GM23338 (cell line): Measurements from ENCODE around the gene GLDC. TPM values are rescaled to one million over a fixed set of nuclear protein-coding genes. Genes with fewer than 3 reads are reported as not detected.

Experiments
- ATAC-seq: fragments of 200-7000 bp; cut with Tn5 transposase; 3 replicates; pipeline ENCODE4 v1.9.1; 2020
- DNase-seq: peaks from one replicate; pipeline ENCODE4 v3.0.0-alpha.2; 2015; ENCODE audit warnings: low spot score
- H2AFZ ChIP-seq: fragments of 200-600 bp; sonication (generic); 2 replicates; pipeline ENCODE4 v1.8.0; 2016; ENCODE audit warnings: antibody characterized with exemption, mild to moderate bottlenecking, moderate library complexity
- H3F3A ChIP-seq: fragments of 200-600 bp; sonication (generic); replicated peaks from 2 replicates; pipeline ENCODE4 v1.8.0; 2017; ENCODE audit warnings: antibody characterized with exemption, mixed run types, low read depth
- H3K27ac ChIP-seq: fragments of 200-600 bp; sonication (generic); 2 replicates; pipeline ENCODE4 v1.6.1; 2016; ENCODE audit warnings: low read depth
- H3K27me3 ChIP-seq: fragments of 200-600 bp; sonication (generic); 2 replicates; pipeline ENCODE4 v1.8.0; 2016; ENCODE audit warnings: mild to moderate bottlenecking, mixed run types, moderate library complexity; ENCODE audit not compliant: insufficient read depth
- H3K36me3 ChIP-seq: fragments of 200-600 bp; sonication (generic); 2 replicates; pipeline ENCODE4 v1.8.0; 2016; ENCODE audit warnings: mild to moderate bottlenecking; ENCODE audit not compliant: insufficient read depth
- H3K4me1 ChIP-seq: fragments of 200-600 bp; sonication (generic); 2 replicates; pipeline ENCODE4 v1.8.0; 2016; ENCODE audit warnings: mild to moderate bottlenecking, moderate library complexity; ENCODE audit not compliant: insufficient read depth
- H3K4me2 ChIP-seq: fragments of 200-600 bp; sonication (generic); 2 replicates; pipeline ENCODE4 v1.7.1; 2017; ENCODE audit warnings: mixed run types
- H3K4me3 ChIP-seq: fragments of 200-600 bp; sonication (generic); 2 replicates; pipeline ENCODE4 v1.6.1; 2016; ENCODE audit warnings: mixed run types
- H3K79me2 ChIP-seq: fragments of 200-600 bp; sonication (generic); replicated peaks from 2 replicates; pipeline ENCODE4 v1.8.0; 2017; ENCODE audit warnings: mild to moderate bottlenecking; ENCODE audit not compliant: insufficient read depth
- H3K9me2 ChIP-seq: fragments of 200-600 bp; sonication (generic); 2 replicates; pipeline ENCODE4 v1.8.0; 2017; ENCODE audit not compliant: insufficient read depth
- H4K20me1 ChIP-seq: fragments of 200-600 bp; sonication (generic); replicated peaks from 2 replicates; pipeline ENCODE4 v1.8.0; 2017; ENCODE audit warnings: mild to moderate bottlenecking; ENCODE audit not compliant: insufficient read depth
- H3K27ac Mint-ChIP-seq: 2 replicates; pipeline ENCODE4 v1.8.0; 2020; ENCODE audit warnings: inconsistent platforms, mild to moderate bottlenecking, moderate library complexity, mixed read lengths
- H3K27me3 Mint-ChIP-seq: 3 replicates; pipeline ENCODE4 v1.8.0; 2022; ENCODE audit warnings: low read depth, mild to moderate bottlenecking, moderate library complexity, mixed read lengths, inconsistent platforms; ENCODE audit not compliant: insufficient read depth, poor library complexity
- H3K36me3 Mint-ChIP-seq: 3 replicates; pipeline ENCODE4 v1.8.0; 2021; ENCODE audit warnings: low read depth, mild to moderate bottlenecking, inconsistent platforms, moderate library complexity, mixed read lengths
- H3K4me1 Mint-ChIP-seq: 3 replicates; pipeline ENCODE4 v1.8.0; 2020; ENCODE audit warnings: mild to moderate bottlenecking, inconsistent platforms, mixed read lengths
- H3K4me3 Mint-ChIP-seq: 3 replicates; pipeline ENCODE4 v1.8.0; 2021; ENCODE audit warnings: moderate library complexity, mild to moderate bottlenecking, inconsistent platforms, mixed read lengths
- H3K9me3 Mint-ChIP-seq: 3 replicates; pipeline ENCODE4 v1.8.0; 2020; ENCODE audit warnings: moderate library complexity, mild to moderate bottlenecking, inconsistent platforms, mixed read lengths
- CREB1 ChIP-seq: fragments of 250-450 bp; sonication (Bioruptor Pico); IDR thresholded peaks from 2 replicates; pipeline ENCODE4 v1.5.0; 2020; ENCODE audit warnings: low read depth, mild to moderate bottlenecking, moderate library complexity
- ETS1 ChIP-seq: IDR thresholded peaks from 2 replicates; pipeline ENCODE4 v1.6.1; 2016; ENCODE audit warnings: antibody characterized with exemption
- EZH2 ChIP-seq: fragments of 200-600 bp; sonication (generic); IDR thresholded peaks from one replicate; pipeline ENCODE4 v1.8.0; 2017; ENCODE audit warnings: antibody characterized with exemption, mild to moderate bottlenecking, low read depth; ENCODE audit not compliant: unreplicated experiment
- EZH2phosphoT487 ChIP-seq: fragments of 200-600 bp; sonication (generic); IDR thresholded peaks from one replicate; pipeline ENCODE4 v1.8.1; 2018; ENCODE audit warnings: antibody characterized with exemption; ENCODE audit not compliant: unreplicated experiment
- JUNB ChIP-seq: IDR thresholded peaks from one replicate; pipeline ENCODE4 v1.6.1; 2016; ENCODE audit warnings: antibody characterized with exemption; ENCODE audit not compliant: unreplicated experiment
- NANOG ChIP-seq: IDR thresholded peaks from 2 replicates; pipeline ENCODE4 v1.6.1; 2016; ENCODE audit warnings: antibody characterized with exemption, borderline replicate concordance
- POLR2AphosphoS5 ChIP-seq: IDR thresholded peaks from 2 replicates; pipeline ENCODE4 v1.6.1; 2016; ENCODE audit warnings: antibody characterized with exemption, low read depth
- STAT1 ChIP-seq: IDR thresholded peaks from one replicate; pipeline ENCODE4 v1.6.1; 2016; ENCODE audit warnings: antibody characterized with exemption; ENCODE audit not compliant: unreplicated experiment
- ZNF114 ChIP-seq: fragments of 250-450 bp; sonication (Bioruptor Pico); IDR thresholded peaks from 2 replicates; pipeline ENCODE4 v1.5.0; 2020; ENCODE audit warnings: mild to moderate bottlenecking, moderate library complexity
- ZNF331 ChIP-seq: fragments of 250-450 bp; sonication (Bioruptor Pico); IDR thresholded peaks from 2 replicates; pipeline ENCODE4 v1.5.0; 2020; ENCODE audit warnings: low read depth, mild to moderate bottlenecking, moderate library complexity
- polyA plus RNA-seq: library from polyadenylated mRNA; unstranded; fragments of >200 nt; fragmentation: Nextera tagmentation; extraction: Ambion mirVana; gene quantifications from 2 replicates; pipeline ENCODE4 v1.2.1, GENCODE V29; 2016
- total RNA-seq: library from RNA; depleted of rRNA; stranded (reverse); fragments of >200 nt; shearing (Covaris generic); gene quantifications from 2 replicates; pipeline ENCODE4 v1.2.3, GENCODE V29; 2014
- TF ChIP-seq, protein P1 (sequence below): IDR thresholded peaks from one replicate; pipeline ENCODE4 v1.6.1; 2018; ENCODE audit warnings: antibody characterized with exemption; ENCODE audit not compliant: unreplicated experiment
- TF ChIP-seq, protein P2 (sequence below): fragments of 250-450 bp; sonication (Bioruptor Pico); IDR thresholded peaks from 2 replicates; pipeline ENCODE4 v1.5.0; 2020; ENCODE audit warnings: mild to moderate bottlenecking, moderate library complexity
- TF ChIP-seq, protein P3 (sequence below), 2 experiments: fragments of 200-600 bp in 1 of 2; sonication (generic) in 1 of 2; conservative IDR thresholded peaks; 2 replicates each; pipeline versions ENCODE4 v1.5.1 to v1.6.1; 2016 to 2017; ENCODE audit warnings: antibody characterized with exemption in 2 of 2, low read depth in 2 of 2, mild to moderate bottlenecking in 2 of 2, moderate library complexity in 1 of 2

GLDC gene
- total and polyA plus RNA-seq, 2 experiments from 2014 or later = 63.5 to 139 TPM

DNA sequence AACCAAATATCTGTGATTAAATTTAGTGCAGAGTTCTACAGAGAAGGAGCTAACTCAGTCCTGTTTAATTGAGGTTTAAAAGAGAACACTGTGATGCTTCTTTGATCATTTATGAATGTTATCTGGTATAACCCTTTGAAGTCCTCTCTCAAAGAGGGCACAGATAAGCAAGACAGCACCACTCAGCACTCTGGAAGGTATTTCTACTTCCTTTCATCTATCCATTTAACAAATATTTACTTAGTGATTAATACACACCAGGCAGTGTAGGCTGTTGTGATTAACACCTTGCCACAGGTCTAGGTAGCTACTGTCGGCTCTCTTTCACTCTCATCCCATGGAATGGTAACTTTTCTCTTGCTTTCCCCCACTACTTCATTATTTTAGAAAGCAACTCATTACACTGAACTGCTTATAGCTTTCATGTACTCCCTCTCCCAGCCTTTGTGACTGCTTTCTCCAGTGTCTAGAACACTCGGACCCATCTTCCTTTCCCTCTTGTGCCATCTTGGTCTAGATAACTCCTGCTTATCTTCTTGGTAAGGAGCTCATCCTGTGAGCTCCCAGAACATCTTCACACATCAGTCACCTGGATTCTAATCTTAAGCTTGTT lies 54.7 kb downstream of the GLDC start:
- H3K4me1 Mint-ChIP-seq = no peaks in the 10 kb centered on the region
- peaks cover 66% of the 10 kb centered on the region for H3K36me3 Mint-ChIP-seq
- no peaks in the 10 kb centered on the region for H3K79me2 ChIP-seq
- H3K27ac Mint-ChIP-seq = no peak overlapping the region
- H2AFZ ChIP-seq = no peak overlapping the region
- no peak for ATAC-seq
- TF ChIP-seq ZNF331 (CRISPR knock-in tag) = no peak
- TF ChIP-seq ZNF114 (CRISPR knock-in tag) = no peak
- no peak for TF ChIP-seq POLR2AphosphoS5
- TF ChIP-seq, protein P1, sequence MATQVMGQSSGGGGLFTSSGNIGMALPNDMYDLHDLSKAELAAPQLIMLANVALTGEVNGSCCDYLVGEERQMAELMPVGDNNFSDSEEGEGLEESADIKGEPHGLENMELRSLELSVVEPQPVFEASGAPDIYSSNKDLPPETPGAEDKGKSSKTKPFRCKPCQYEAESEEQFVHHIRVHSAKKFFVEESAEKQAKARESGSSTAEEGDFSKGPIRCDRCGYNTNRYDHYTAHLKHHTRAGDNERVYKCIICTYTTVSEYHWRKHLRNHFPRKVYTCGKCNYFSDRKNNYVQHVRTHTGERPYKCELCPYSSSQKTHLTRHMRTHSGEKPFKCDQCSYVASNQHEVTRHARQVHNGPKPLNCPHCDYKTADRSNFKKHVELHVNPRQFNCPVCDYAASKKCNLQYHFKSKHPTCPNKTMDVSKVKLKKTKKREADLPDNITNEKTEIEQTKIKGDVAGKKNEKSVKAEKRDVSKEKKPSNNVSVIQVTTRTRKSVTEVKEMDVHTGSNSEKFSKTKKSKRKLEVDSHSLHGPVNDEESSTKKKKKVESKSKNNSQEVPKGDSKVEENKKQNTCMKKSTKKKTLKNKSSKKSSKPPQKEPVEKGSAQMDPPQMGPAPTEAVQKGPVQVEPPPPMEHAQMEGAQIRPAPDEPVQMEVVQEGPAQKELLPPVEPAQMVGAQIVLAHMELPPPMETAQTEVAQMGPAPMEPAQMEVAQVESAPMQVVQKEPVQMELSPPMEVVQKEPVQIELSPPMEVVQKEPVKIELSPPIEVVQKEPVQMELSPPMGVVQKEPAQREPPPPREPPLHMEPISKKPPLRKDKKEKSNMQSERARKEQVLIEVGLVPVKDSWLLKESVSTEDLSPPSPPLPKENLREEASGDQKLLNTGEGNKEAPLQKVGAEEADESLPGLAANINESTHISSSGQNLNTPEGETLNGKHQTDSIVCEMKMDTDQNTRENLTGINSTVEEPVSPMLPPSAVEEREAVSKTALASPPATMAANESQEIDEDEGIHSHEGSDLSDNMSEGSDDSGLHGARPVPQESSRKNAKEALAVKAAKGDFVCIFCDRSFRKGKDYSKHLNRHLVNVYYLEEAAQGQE = no peak
- TF ChIP-seq, protein P2, sequence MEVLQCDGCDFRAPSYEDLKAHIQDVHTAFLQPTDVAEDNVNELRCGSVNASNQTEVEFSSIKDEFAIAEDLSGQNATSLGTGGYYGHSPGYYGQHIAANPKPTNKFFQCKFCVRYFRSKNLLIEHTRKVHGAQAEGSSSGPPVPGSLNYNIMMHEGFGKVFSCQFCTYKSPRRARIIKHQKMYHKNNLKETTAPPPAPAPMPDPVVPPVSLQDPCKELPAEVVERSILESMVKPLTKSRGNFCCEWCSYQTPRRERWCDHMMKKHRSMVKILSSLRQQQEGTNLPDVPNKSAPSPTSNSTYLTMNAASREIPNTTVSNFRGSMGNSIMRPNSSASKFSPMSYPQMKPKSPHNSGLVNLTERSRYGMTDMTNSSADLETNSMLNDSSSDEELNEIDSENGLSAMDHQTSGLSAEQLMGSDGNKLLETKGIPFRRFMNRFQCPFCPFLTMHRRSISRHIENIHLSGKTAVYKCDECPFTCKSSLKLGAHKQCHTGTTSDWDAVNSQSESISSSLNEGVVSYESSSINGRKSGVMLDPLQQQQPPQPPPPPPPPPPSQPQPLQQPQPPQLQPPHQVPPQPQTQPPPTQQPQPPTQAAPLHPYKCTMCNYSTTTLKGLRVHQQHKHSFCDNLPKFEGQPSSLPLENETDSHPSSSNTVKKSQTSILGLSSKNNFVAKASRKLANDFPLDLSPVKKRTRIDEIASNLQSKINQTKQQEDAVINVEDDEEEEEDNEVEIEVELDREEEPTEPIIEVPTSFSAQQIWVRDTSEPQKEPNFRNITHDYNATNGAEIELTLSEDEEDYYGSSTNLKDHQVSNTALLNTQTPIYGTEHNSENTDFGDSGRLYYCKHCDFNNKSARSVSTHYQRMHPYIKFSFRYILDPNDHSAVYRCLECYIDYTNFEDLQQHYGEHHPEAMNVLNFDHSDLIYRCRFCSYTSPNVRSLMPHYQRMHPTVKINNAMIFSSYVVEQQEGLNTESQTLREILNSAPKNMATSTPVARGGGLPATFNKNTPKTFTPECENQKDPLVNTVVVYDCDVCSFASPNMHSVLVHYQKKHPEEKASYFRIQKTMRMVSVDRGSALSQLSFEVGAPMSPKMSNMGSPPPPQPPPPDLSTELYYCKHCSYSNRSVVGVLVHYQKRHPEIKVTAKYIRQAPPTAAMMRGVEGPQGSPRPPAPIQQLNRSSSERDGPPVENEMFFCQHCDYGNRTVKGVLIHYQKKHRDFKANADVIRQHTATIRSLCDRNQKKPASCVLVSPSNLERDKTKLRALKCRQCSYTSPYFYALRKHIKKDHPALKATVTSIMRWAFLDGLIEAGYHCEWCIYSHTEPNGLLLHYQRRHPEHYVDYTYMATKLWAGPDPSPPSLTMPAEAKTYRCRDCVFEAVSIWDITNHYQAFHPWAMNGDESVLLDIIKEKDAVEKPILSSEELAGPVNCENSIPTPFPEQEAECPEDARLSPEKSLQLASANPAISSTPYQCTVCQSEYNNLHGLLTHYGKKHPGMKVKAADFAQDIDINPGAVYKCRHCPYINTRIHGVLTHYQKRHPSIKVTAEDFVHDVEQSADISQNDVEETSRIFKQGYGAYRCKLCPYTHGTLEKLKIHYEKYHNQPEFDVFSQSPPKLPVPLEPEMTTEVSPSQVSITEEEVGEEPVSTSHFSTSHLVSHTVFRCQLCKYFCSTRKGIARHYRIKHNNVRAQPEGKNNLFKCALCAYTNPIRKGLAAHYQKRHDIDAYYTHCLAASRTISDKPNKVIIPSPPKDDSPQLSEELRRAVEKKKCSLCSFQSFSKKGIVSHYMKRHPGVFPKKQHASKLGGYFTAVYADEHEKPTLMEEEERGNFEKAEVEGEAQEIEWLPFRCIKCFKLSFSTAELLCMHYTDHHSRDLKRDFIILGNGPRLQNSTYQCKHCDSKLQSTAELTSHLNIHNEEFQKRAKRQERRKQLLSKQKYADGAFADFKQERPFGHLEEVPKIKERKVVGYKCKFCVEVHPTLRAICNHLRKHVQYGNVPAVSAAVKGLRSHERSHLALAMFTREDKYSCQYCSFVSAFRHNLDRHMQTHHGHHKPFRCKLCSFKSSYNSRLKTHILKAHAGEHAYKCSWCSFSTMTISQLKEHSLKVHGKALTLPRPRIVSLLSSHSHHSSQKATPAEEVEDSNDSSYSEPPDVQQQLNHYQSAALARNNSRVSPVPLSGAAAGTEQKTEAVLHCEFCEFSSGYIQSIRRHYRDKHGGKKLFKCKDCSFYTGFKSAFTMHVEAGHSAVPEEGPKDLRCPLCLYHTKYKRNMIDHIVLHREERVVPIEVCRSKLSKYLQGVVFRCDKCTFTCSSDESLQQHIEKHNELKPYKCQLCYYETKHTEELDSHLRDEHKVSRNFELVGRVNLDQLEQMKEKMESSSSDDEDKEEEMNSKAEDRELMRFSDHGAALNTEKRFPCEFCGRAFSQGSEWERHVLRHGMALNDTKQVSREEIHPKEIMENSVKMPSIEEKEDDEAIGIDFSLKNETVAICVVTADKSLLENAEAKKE (CRISPR knock-in tag) = no peak
- no peak for TF ChIP-seq JUNB
- no peak for TF ChIP-seq NANOG
- no peak for TF ChIP-seq EZH2phosphoT487
- no peak for TF ChIP-seq EZH2
- TF ChIP-seq ETS1 = no peak
- TF ChIP-seq, protein P3, sequence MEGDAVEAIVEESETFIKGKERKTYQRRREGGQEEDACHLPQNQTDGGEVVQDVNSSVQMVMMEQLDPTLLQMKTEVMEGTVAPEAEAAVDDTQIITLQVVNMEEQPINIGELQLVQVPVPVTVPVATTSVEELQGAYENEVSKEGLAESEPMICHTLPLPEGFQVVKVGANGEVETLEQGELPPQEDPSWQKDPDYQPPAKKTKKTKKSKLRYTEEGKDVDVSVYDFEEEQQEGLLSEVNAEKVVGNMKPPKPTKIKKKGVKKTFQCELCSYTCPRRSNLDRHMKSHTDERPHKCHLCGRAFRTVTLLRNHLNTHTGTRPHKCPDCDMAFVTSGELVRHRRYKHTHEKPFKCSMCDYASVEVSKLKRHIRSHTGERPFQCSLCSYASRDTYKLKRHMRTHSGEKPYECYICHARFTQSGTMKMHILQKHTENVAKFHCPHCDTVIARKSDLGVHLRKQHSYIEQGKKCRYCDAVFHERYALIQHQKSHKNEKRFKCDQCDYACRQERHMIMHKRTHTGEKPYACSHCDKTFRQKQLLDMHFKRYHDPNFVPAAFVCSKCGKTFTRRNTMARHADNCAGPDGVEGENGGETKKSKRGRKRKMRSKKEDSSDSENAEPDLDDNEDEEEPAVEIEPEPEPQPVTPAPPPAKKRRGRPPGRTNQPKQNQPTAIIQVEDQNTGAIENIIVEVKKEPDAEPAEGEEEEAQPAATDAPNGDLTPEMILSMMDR (conservative IDR thresholded peaks at IDR 0.05; ENCODE audit: low read depth in 2 of 2) = no peak
- TF ChIP-seq STAT1 = no peak
- no peak for TF ChIP-seq CREB1 (CRISPR knock-in tag)
- H3K27me3 ChIP-seq = no peaks in the 10 kb centered on the region
- H3K4me1 ChIP-seq = no peaks in the 10 kb centered on the region
- H3K9me3 Mint-ChIP-seq = no peaks in the 10 kb centered on the region
- H3K9me2 ChIP-seq = no peaks in the 10 kb centered on the region
- no peak overlapping the region for H3K4me2 ChIP-seq
- no peak overlapping the region for H3K27ac ChIP-seq
- H3K36me3 ChIP-seq = peaks cover 59% of the 10 kb centered on the region
- H4K20me1 ChIP-seq = peaks cover 3% of the 10 kb centered on the region; the same call in 1 of the 2 replicates
- H3K4me3 ChIP-seq = no peak overlapping the region
- H3K4me3 Mint-ChIP-seq = no peak overlapping the region
- peaks cover 4% of the 10 kb centered on the region for H3K27me3 Mint-ChIP-seq
- peaks cover 16% of the 10 kb centered on the region for H3F3A ChIP-seq
- DNase-seq = no peak
